BLaER1 (cell line): ENCODE measurements around the gene PGBD1.

Experiments used
- H3K27ac ChIP-seq: shearing (Covaris generic); formaldehyde crosslinking; 2 replicates; pipeline ENCODE4 v1.8.1; 2022
- H3K27me3 ChIP-seq: shearing (Covaris generic); formaldehyde crosslinking; 2 replicates; pipeline ENCODE4 v1.8.1; 2022
- H3K36me3 ChIP-seq: shearing (Covaris generic); formaldehyde crosslinking; 2 replicates; pipeline ENCODE4 v1.8.1; 2022
- H3K4me1 ChIP-seq: shearing (Covaris generic); formaldehyde crosslinking; 2 replicates; pipeline ENCODE4 v1.8.1; 2022
- H3K4me2 ChIP-seq: shearing (Covaris generic); formaldehyde crosslinking; 2 replicates; pipeline ENCODE4 v1.8.1; 2022
- H3K4me3 ChIP-seq: shearing (Covaris generic); formaldehyde crosslinking; 2 replicates; pipeline ENCODE4 v1.8.1; 2022
- H3K9ac ChIP-seq: shearing (Covaris generic); formaldehyde crosslinking; 2 replicates; pipeline ENCODE4 v1.8.1; 2022
- H3K9me3 ChIP-seq: shearing (Covaris generic); formaldehyde crosslinking; 2 replicates; pipeline ENCODE4 v1.8.1; 2022
- H4K20me1 ChIP-seq: shearing (Covaris generic); formaldehyde crosslinking; 2 replicates; pipeline ENCODE4 v1.8.1; 2022
- Cebpa-rat ChIP-seq: shearing (Covaris generic); IDR thresholded peaks from 2 replicates; pipeline ENCODE4 v1.8.1; 2022

The PGBD1 gene

GRCh38 chr6:28334286-28335039 lies 53.1 kb downstream of the PGBD1 start:
- Histone ChIP-seq H3K36me3 (0 out of 2 replicates have a peak, but pooled peaks cover 5% of the 10 kb centered on the region), H3K27ac (no peak overlapping the region), H3K9ac (peak overlapping the region; percentile 93), H3K4me3 (peak overlapping the region; percentile 90), H3K27me3 (no peaks in the 10 kb centered on the region), H3K4me2 (peak overlapping the region; percentile 85), H4K20me1 (no peaks in the 10 kb centered on the region), H3K9me3 (peaks cover 26% of the 10 kb centered on the region), H3K4me1 (peaks cover 33% of the 10 kb centered on the region)
- no peak for TF ChIP-seq Cebpa-rat

- Histone ChIP-seq H3K36me3 (0 out of 2 replicates have a peak, but pooled peaks cover 2% of the 10 kb centered on the region), H3K27ac (peak overlapping the region; percentile 96), H3K4me2 (peak overlapping the region; percentile 85), H3K4me3 (peak overlapping the region; percentile 90), H3K4me1 (peaks cover 33% of the 10 kb centered on the region), H3K27me3 (no peaks in the 10 kb centered on the region), H3K9me3 (peaks cover 26% of the 10 kb centered on the region), H4K20me1 (no peaks in the 10 kb centered on the region), H3K9ac (peak overlapping the region; percentile 93)
- no peak for TF ChIP-seq Cebpa-rat
These were observed 53.7 kb downstream of the PGBD1 start for GRCh38 chr6:28335040-28335563.

- H3K9ac ChIP-seq = peak within 1 kb of the TSS; percentile 93
- peak within 1 kb of the TSS; percentile 96 for H3K27ac ChIP-seq
- H3K4me1 ChIP-seq = peaks cover 35% of the 10 kb centered on the region
- H3K4me3 ChIP-seq = peak within 1 kb of the TSS; percentile 90
- H3K4me2 ChIP-seq = peak within 1 kb of the TSS; percentile 85
- no peaks in the 10 kb centered on the region for H3K36me3 ChIP-seq
- no peaks in the 10 kb centered on the region for H4K20me1 ChIP-seq
- H3K9me3 ChIP-seq = peaks cover 26% of the 10 kb centered on the region
- no peak for TF ChIP-seq Cebpa-rat
- no peaks in the 10 kb centered on the region for H3K27me3 ChIP-seq
These were observed 54.4 kb downstream of the PGBD1 start, which contains the start of gene ZSCAN31 for GRCh38 chr6:28335564-28336283. ZSCAN31 (minus strand) TSS chr6:28336148; CDS start chr6:28329683, 6,465 bp downstream.

- H3K36me3 ChIP-seq = no peaks in the 10 kb centered on the region
- H4K20me1 ChIP-seq = no peaks in the 10 kb centered on the region
- H3K4me1 ChIP-seq = peaks cover 41% of the 10 kb centered on the region
- no peaks in the 10 kb centered on the region for H3K27me3 ChIP-seq
- H3K9ac ChIP-seq = peak overlapping the region; percentile 93
- TF ChIP-seq Cebpa-rat = no peak
- H3K4me2 ChIP-seq = peak overlapping the region; percentile 85
- H3K9me3 ChIP-seq = peaks cover 31% of the 10 kb centered on the region
- peak overlapping the region; percentile 90 for H3K4me3 ChIP-seq
- H3K27ac ChIP-seq = peak overlapping the region; percentile 96
These were observed 55.1 kb downstream of the PGBD1 start for GRCh38 chr6:28336284-28337120.

GRCh38 chr6:28337121-28337520 lies 55.7 kb downstream of the PGBD1 start:
- Histone ChIP-seq H3K4me3 (peak overlapping the region; percentile 90), H3K9ac (peak overlapping the region; percentile 93)
- no peak for TF ChIP-seq Cebpa-rat

GRCh38 chr6:28340310-28341095 lies 59.1 kb downstream of the PGBD1 start:
- peaks cover 29% of the 10 kb centered on the region for H3K9me3 ChIP-seq
- no peak for TF ChIP-seq Cebpa-rat
- peak overlapping the region; percentile 19; the same call in 1 of the 2 replicates for H3K4me2 ChIP-seq
- no peak overlapping the region for H3K27ac ChIP-seq
- no peak overlapping the region for H3K9ac ChIP-seq
- H3K27me3 ChIP-seq = no peaks in the 10 kb centered on the region; the same call in 1 of the 2 replicates
- H3K4me3 ChIP-seq = no peak overlapping the region
- H4K20me1 ChIP-seq = no peaks in the 10 kb centered on the region
- H3K36me3 ChIP-seq = no peaks in the 10 kb centered on the region
- H3K4me1 ChIP-seq = peaks cover 25% of the 10 kb centered on the region

More at GRCh38 chr6:28337121-28337520, 55.7 kb downstream of the PGBD1 start:
- Histone ChIP-seq H3K27me3 (no peaks in the 10 kb centered on the region; the same call in 1 of the 2 replicates), H4K20me1 (no peaks in the 10 kb centered on the region), H3K9me3 (peaks cover 30% of the 10 kb centered on the region), H3K36me3 (no peaks in the 10 kb centered on the region), H3K4me1 (peaks cover 41% of the 10 kb centered on the region), H3K4me2 (peak overlapping the region; percentile 85), H3K27ac (peak overlapping the region; percentile 96)

- H3K4me1 ChIP-seq = peaks cover 9% of the 10 kb centered on the region; the same call in 1 of the 2 replicates
- no peak for TF ChIP-seq Cebpa-rat
- H3K4me3 ChIP-seq = no peak overlapping the region
- no peak overlapping the region for H3K27ac ChIP-seq
- H4K20me1 ChIP-seq = no peaks in the 10 kb centered on the region
- H3K36me3 ChIP-seq = no peaks in the 10 kb centered on the region
- H3K9me3 ChIP-seq = peaks cover 28% of the 10 kb centered on the region
- no peaks in the 10 kb centered on the region; the same call in 1 of the 2 replicates for H3K27me3 ChIP-seq
- H3K4me2 ChIP-seq = no peak overlapping the region
- no peak overlapping the region for H3K9ac ChIP-seq
These were observed 62.7 kb downstream of the PGBD1 start for GRCh38 chr6:28343898-28344677.

GRCh38 chr6:28345201-28345600 lies 63.8 kb downstream of the PGBD1 start:
- Histone ChIP-seq H3K36me3 (no peaks in the 10 kb centered on the region), H3K27me3 (no peaks in the 10 kb centered on the region; the same call in 1 of the 2 replicates), H4K20me1 (no peaks in the 10 kb centered on the region), H3K9ac (no peak overlapping the region), H3K4me1 (peaks cover 9% of the 10 kb centered on the region), H3K4me3 (no peak overlapping the region), H3K27ac (no peak overlapping the region), H3K4me2 (no peak overlapping the region), H3K9me3 (peaks cover 17% of the 10 kb centered on the region)
- TF ChIP-seq Cebpa-rat = no peak
